Mammary epithelial cell (primary cell): ENCODE results near the gene PGM3.

Experiments used
- EZH2 ChIP-seq: IDR thresholded peaks from 2 replicates; pipeline ENCODE4 v1.6.1; 2012; ENCODE audit warnings: low read length, inconsistent platforms, borderline replicate concordance
- TF ChIP-seq, protein P1 (sequence below), 2 donors: IDR thresholded peaks in 1 of 2; conservative IDR thresholded peaks in 1 of 2; 2 replicates each; pipeline ENCODE4 v1.5.1; 2011 to 2012; ENCODE audit warnings: inconsistent platforms in 2 of 2, low read length in 2 of 2, mild to moderate bottlenecking in 2 of 2, control low read depth in 1 of 2, low read depth in 1 of 2; ENCODE audit not compliant: insufficient read depth in 1 of 2; ENCODE audit errors: extremely low read depth in 1 of 2

DNA sequence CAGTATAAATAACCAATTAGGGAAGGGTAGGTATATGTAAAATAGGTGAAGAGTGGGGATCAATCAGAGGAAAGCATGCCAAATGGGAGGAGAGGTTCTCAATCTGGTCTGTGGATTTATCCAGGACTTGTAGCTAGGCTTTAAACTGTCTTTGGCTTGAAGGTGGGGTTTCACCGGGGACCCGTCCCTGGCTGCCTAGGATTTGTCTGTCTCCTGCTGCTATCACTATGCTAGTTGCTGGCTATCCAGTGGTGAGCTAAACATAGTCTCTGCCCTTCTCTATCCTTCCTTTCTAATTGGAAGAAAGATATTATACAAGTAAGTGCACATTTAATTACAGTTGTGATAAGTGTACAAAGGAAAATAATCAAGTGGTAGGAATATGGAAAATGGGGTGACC, 66.8 kb downstream of the PGM3 start:
- TF ChIP-seq, protein P1, sequence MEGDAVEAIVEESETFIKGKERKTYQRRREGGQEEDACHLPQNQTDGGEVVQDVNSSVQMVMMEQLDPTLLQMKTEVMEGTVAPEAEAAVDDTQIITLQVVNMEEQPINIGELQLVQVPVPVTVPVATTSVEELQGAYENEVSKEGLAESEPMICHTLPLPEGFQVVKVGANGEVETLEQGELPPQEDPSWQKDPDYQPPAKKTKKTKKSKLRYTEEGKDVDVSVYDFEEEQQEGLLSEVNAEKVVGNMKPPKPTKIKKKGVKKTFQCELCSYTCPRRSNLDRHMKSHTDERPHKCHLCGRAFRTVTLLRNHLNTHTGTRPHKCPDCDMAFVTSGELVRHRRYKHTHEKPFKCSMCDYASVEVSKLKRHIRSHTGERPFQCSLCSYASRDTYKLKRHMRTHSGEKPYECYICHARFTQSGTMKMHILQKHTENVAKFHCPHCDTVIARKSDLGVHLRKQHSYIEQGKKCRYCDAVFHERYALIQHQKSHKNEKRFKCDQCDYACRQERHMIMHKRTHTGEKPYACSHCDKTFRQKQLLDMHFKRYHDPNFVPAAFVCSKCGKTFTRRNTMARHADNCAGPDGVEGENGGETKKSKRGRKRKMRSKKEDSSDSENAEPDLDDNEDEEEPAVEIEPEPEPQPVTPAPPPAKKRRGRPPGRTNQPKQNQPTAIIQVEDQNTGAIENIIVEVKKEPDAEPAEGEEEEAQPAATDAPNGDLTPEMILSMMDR (conservative IDR thresholded peaks at IDR 0.05 in 1 of 2, IDR thresholded peaks at IDR 0.05 in 1 of 2; ENCODE audit: extremely low read depth in 1 of 2, insufficient read depth in 1 of 2, low read depth in 1 of 2, low read length in 2 of 2): no peak
- TF ChIP-seq EZH2: no peak
